HepG2 (cell line): ENCODE measurements around the gene RBM34. TPM values are rescaled to one million over a fixed set of nuclear protein-coding genes. Genes with fewer than 3 reads are reported as not detected.

Source experiments
- ATAC-seq: fragments of 200-7000 bp; cut with Tn5 transposase; 3 replicates; pipeline ENCODE4 v1.9.1; 2020; ENCODE audit warnings: mild to moderate bottlenecking, moderate library complexity
- BruUV-seq: library from RNA; stranded (reverse); fragments of 400-500 nt; replicated peaks from 2 replicates; lab custom pipeline; 2021; lab: Mats Ljungman, UMichigan
- CTCF ChIA-PET: fragments of 300-600 bp; formaldehyde crosslinking; extraction: SDS; loops from one replicate; lab custom pipeline; 2021; ENCODE audit warnings: low total read pairs, inconsistent platforms, low intra/inter-chr PET ratio; lab: Yijun Ruan, JAX
- POLR2A ChIA-PET: fragments of 350-600 bp; sonication (Branson Sonifier 250); formaldehyde crosslinking; loops from one replicate; lab custom pipeline; 2020; ENCODE audit warnings: antibody characterized with exemption, inconsistent platforms; lab: Yijun Ruan, JAX
- DNase-seq: peaks from one replicate; pipeline ENCODE4 v3.0.0-alpha.2; 2015; ENCODE audit warnings: low spot score
- FAIRE-seq: peaks from 3 replicates; lab custom pipeline; 2011; peaks lifted over from hg19 to GRCh38; lab: Jason Lieb, UNC
- H2AFZ ChIP-seq: one replicate; pipeline ENCODE4 v1.6.1; 2011; ENCODE audit warnings: low read length, inconsistent platforms
- H3K27ac ChIP-seq: fragments of 300-600 bp; 3 replicates; pipeline ENCODE4 v1.8.0; 2011; ENCODE audit warnings: mixed run types, mild to moderate bottlenecking, mixed read lengths, low read length, inconsistent platforms; ENCODE audit not compliant: insufficient read depth; ENCODE audit errors: extremely low read length
- H3K27me3 ChIP-seq, 2 experiments: fragments of 200-600 bp in 1 of 2; 2 replicates in 1 of 2; 3 replicates in 1 of 2; pipeline versions ENCODE4 v1.6.0 to v1.8.0; 2011; ENCODE audit warnings: low read length in 2 of 2, mild to moderate bottlenecking in 2 of 2, moderate library complexity in 2 of 2, inconsistent platforms in 1 of 2; ENCODE audit not compliant: insufficient read depth in 2 of 2, control insufficient read depth in 1 of 2
- H3K36me3 ChIP-seq, 2 experiments: fragments of 200-600 bp in 1 of 2; replicated peaks in 1 of 2; 2 replicates in 1 of 2; 3 replicates in 1 of 2; pipeline versions ENCODE4 v1.5.1 to v1.8.0; 2011; ENCODE audit warnings: low read length in 2 of 2, inconsistent platforms in 1 of 2; ENCODE audit not compliant: insufficient read depth in 2 of 2, control insufficient read depth in 1 of 2
- H3K4me1 ChIP-seq: 2 replicates; pipeline ENCODE4 v1.5.1; 2012; ENCODE audit warnings: low read length, inconsistent platforms; ENCODE audit not compliant: insufficient read depth
- H3K4me2 ChIP-seq: 2 replicates; pipeline ENCODE4 v1.6.0; 2011; ENCODE audit warnings: low read depth, low read length, inconsistent platforms
- H3K4me3 ChIP-seq, 3 experiments: fragments of 200-600 bp in 1 of 3; sonication (generic), shearing (Covaris generic) in 1 of 3; replicated peaks in 1 of 3; 2 replicates each; pipeline ENCODE4 v1.5.1; 2011 to 2016; ENCODE audit warnings: low read length in 3 of 3, inconsistent platforms in 2 of 3, low read depth in 2 of 3, mild to moderate bottlenecking in 2 of 3, control low read depth in 1 of 3, mixed read lengths in 1 of 3; ENCODE audit not compliant: insufficient read depth in 1 of 3
- H3K79me2 ChIP-seq: one replicate; pipeline ENCODE4 v1.6.1; 2011; ENCODE audit warnings: low read length, inconsistent platforms; ENCODE audit not compliant: insufficient read depth
- H3K9ac ChIP-seq: 2 replicates; pipeline ENCODE4 v1.6.0; 2011; ENCODE audit warnings: mild to moderate bottlenecking, low read depth, low read length, inconsistent platforms; ENCODE audit not compliant: insufficient read depth
- H3K9me3 ChIP-seq: 2 replicates; pipeline ENCODE4 v1.5.1; 2012; ENCODE audit warnings: mild to moderate bottlenecking, low read length
- H4K20me1 ChIP-seq: 2 replicates; pipeline ENCODE4 v1.6.0; 2011; ENCODE audit warnings: inconsistent platforms, mild to moderate bottlenecking, low read length, moderate library complexity; ENCODE audit not compliant: insufficient read depth
- ATF4 ChIP-seq, 2 experiments: fragments of 450-650 bp in 1 of 2; sonication (generic) in 1 of 2; formaldehyde crosslinking; IDR thresholded peaks; 2 replicates each; pipeline versions ENCODE4 v1.5.0 to v1.8.0; 2020 to 2022; ENCODE audit warnings: mild to moderate bottlenecking in 1 of 2, missing genetic modification reagents in 1 of 2
- ELF3 ChIP-seq: IDR thresholded peaks from 2 replicates; pipeline ENCODE4 v1.6.1; 2016; ENCODE audit warnings: missing genetic modification reagents, missing compliant biosample characterization
- GFI1 ChIP-seq: sonication (generic); formaldehyde crosslinking; IDR thresholded peaks from 2 replicates; pipeline ENCODE4 v1.5.0; 2020; ENCODE audit warnings: missing genetic modification reagents, mild to moderate bottlenecking, borderline replicate concordance
- HOMEZ ChIP-seq: IDR thresholded peaks from 2 replicates; pipeline ENCODE4 v1.6.1; 2016; ENCODE audit warnings: low read depth
- KAT7 ChIP-seq: IDR thresholded peaks from 2 replicates; pipeline ENCODE4 v1.6.1; 2018; ENCODE audit warnings: borderline replicate concordance, missing compliant biosample characterization
- ZC3H4 ChIP-seq: sonication (generic); formaldehyde crosslinking; IDR thresholded peaks from 2 replicates; pipeline ENCODE4 v1.4.0; 2020; ENCODE audit warnings: missing genetic modification reagents, borderline replicate concordance
- ZNF207 ChIP-seq: fragments of 450-650 bp; IDR thresholded peaks from 2 replicates; pipeline ENCODE4 v1.6.1; 2016; ENCODE audit warnings: antibody characterized with exemption, borderline replicate concordance
- ZNF607 ChIP-seq: sonication (generic); formaldehyde crosslinking; IDR thresholded peaks from 2 replicates; pipeline ENCODE4 v1.5.1; 2020; ENCODE audit warnings: missing genetic modification reagents, mild to moderate bottlenecking, borderline replicate concordance
- WGBS: methylation state at CpG from one replicate; pipeline ENCODE4 v1.1.6; 2017; ENCODE audit warnings: low lambda C conversion rate; 5-methylcytosine and 5-hydroxymethylcytosine counted together
- in situ Hi-C: cut with HindIII; loops from 2 replicates; pipeline ENCODE4 v1.10.0; 2017; ENCODE audit warnings: low pct_unique_long_range_greater_than_20kb; ENCODE audit not compliant: extremely low pct_ligation_motif_present
- intact Hi-C: fragments of 100-400 bp; cut with micrococcal nuclease; formaldehyde crosslinking; loops from one replicate; pipeline ENCODE4 v1.10.0; 2022; ENCODE audit not compliant: unreplicated experiment
- polyA plus RNA-seq, 8 experiments: library from polyadenylated mRNA; depleted of rRNA in 3 of 8; stranded (reverse) in 7 of 8; unstranded in 1 of 8; fragments of >200 nt; fragmentation: Illumina TruSeq in 4 of 8; extraction: Trizol in 4 of 8; gene quantifications; 2 replicates each; pipeline versions ENCODE4 v1.2.1 to v1.2.3, GENCODE V29; 2011 to 2016; ENCODE audit warnings: low read depth in 4 of 8, missing spikeins in 1 of 8, mixed read lengths in 1 of 8; ENCODE audit not compliant: insufficient read depth in 1 of 8
- total RNA-seq, 5 experiments: library from RNA; depleted of rRNA; stranded (reverse); fragments of >200 nt; fragmentation: Illumina TruSeq; extraction: Trizol; gene quantifications; 2 replicates each; pipeline ENCODE4 v1.2.3, GENCODE V29; 2016; ENCODE audit warnings: low read depth in 1 of 5

RBM34 gene
- total and polyA plus RNA-seq, 2 of the 13 experiments (the other 11 are each of a cell fraction or from before 2014, with no cell fraction given): 34.7 to 73.0 TPM

GRCh38 chr1:235156740-235157139 is 4.3 kb downstream of the RBM34 start:
- H3K79me2 ChIP-seq: peaks cover 39% of the 10 kb centered on the region
- peak overlapping the region; percentile 49 for H3K4me2 ChIP-seq
- peaks cover 8 to 52% of the 10 kb centered on the region in 2 experiments for H3K36me3 ChIP-seq
- H3K27ac ChIP-seq: peak overlapping the region; percentile 7
- H3K4me3 ChIP-seq: no peak overlapping the region
- no TSS peak for BruUV-seq
- CTCF ChIA-PET: no interaction called here
- TF ChIP-seq HOMEZ (CRISPR knock-in tag) (peak; percentile 49; the same call in 1 of the 2 replicates), ZC3H4 (CRISPR knock-in tag) (no peak), GFI1 (0 out of 2 replicates have a peak, but pooled peaks have one; percentile 39), KAT7 (CRISPR knock-in tag) (no peak), ZNF207 (no peak)
- no peak overlapping the region for H3K9ac ChIP-seq
- no peak for FAIRE-seq
- WGBS: 44% methylated on average over 4 of the region's 4 CpGs
- H3K4me1 ChIP-seq: peaks cover 46% of the 10 kb centered on the region
- no peaks in the 10 kb centered on the region; the same call in 1 of the 2 replicates for H4K20me1 ChIP-seq
- in situ Hi-C loops: no loop called here
- intact Hi-C loops: no loop called here
- ATAC-seq: peak; percentile 6; the same call in 2 of the 3 replicates
- H2AFZ ChIP-seq: no peak overlapping the region
- H3K9me3 ChIP-seq: no peaks in the 10 kb centered on the region
- no peaks in the 10 kb centered on the region for H3K27me3 ChIP-seq
- DNase-seq: no peak
- POLR2A ChIA-PET: no interaction called here

DNA sequence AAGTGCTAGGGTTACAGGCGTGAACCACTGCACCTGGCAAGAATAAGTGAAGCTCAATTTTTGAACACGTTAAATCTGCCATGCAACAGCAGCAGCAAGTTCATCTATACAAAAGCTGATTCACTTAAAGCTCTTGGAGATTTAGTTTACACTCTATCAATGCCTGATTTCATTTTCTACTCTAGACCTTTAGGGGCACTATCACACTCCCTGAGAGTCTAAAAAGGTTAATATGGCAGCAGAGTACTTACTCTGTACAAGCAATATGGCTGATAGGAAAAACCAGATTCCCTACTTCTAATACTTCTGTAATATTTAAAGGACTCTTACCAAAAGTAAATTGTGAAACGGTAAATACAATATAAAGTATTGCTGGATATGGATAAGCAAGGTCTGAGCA is 4.8 kb downstream of the RBM34 start:
- Histone ChIP-seq H3K9me3 (no peaks in the 10 kb centered on the region), H3K36me3 (peaks cover 8 to 57% of the 10 kb centered on the region in 2 experiments), H3K4me1 (peaks cover 45% of the 10 kb centered on the region), H3K4me2 (peak overlapping the region; percentile 49; the same call in 1 of the 2 replicates), H3K79me2 (peaks cover 38% of the 10 kb centered on the region), H3K27me3 (no peaks in the 10 kb centered on the region), H3K4me3 (no peak overlapping the region), H3K27ac (peak overlapping the region; percentile 7), H2AFZ (no peak overlapping the region), H4K20me1 (no peaks in the 10 kb centered on the region; the same call in 1 of the 2 replicates), H3K9ac (no peak overlapping the region)
- CTCF ChIA-PET: no interaction called here
- POLR2A ChIA-PET: interaction anchor here (0.5 kb wide), 1 partner anchor 214 kb away, joined by 3 read pairs; no protein-coding TSS in a partner anchor
- no peak for FAIRE-seq
- 91% methylated on average over 3 of the region's 3 CpGs for WGBS
- ATAC-seq: no peak
- no TSS peak for BruUV-seq
- intact Hi-C loops: no loop called here
- TF ChIP-seq ELF3 (no peak), ZNF607 (0 out of 2 replicates have a peak, but pooled peaks have one; percentile 26), ATF4 (CRISPR knock-in tag; IDR thresholded peaks at IDR 0.05) (no peak)
- in situ Hi-C loops: no loop called here
- DNase-seq: peak; percentile 7
